HT1080 (cell line): ENCODE data around the gene LRP5. TPM values are rescaled to one million over a fixed set of nuclear protein-coding genes. Genes with fewer than 3 reads are reported as not detected.
"Not testable (repeated sequence)": the region's sequence is repeated elsewhere in the genome, so short reads cannot be mapped to it uniquely, and the experiment has no call there.

Source experiments
- DNase-seq: peaks from one replicate; pipeline ENCODE4 v3.0.0-alpha.2; 2015; ENCODE audit warnings: low read depth
- total RNA-seq: library from RNA; depleted of rRNA; stranded (reverse); fragments of >200 nt; shearing (Covaris generic); gene quantifications from 2 replicates; pipeline ENCODE4 v1.2.3, GENCODE V29; 2014

The LRP5 gene
- total RNA-seq, 1 experiment from 2014 or later = 20.8 TPM

DNA sequence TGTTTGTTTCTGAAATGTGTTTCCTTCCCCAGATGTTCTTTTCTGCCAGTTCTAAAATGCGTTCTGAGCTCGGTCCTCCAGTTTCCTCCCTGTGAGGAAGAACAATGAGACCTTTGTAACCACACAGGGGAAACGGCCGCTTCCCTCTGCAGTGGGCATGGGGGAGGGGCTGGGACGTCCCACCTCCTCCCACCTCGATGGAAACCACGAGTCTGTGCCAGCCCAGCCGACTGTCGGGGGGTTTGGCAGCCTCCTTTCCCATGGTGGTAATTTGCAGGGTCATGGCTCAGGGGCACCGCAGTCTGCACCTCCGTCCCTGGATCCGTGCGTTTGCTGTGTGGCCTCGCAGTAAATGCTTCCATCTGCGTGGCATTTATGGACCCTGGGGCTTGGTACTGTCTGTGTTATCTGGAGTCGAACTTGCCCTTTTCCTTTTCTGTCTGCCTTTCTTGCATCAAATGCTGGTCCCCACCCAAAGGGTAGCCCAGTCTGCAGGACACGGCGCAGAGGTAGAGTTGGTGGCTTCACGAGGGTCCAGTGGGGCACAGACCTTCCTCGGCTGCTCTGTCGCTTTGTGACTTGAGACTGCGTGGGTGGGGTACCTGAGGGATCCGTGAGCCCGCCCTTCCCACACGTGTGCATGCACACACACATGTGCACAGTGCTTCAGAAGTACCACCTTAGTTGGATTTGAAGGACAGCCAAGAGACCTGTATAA lies 16.1 kb downstream of the LRP5 start:
- DNase-seq = peak; percentile 80

DNA sequence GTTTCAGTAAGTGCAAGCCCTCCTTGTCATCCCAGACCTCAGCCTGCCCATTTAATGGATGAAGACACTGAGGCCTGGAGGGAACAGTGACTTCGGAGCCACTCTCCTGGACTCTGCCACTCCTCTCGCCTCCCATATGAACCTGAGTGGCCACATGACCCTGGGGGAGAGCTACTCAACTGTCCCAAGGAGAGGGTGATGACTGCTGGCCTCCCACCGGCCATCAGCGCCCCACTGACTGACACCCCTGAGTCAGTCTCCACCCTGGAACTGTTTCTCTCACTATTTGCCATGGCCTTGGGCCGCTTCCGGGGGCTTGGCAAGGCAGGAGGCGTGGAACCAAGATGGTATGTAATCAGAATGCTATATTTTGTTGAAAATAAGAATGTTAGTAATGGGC lies 17.1 kb downstream of the LRP5 start:
- no peak for DNase-seq

DNA sequence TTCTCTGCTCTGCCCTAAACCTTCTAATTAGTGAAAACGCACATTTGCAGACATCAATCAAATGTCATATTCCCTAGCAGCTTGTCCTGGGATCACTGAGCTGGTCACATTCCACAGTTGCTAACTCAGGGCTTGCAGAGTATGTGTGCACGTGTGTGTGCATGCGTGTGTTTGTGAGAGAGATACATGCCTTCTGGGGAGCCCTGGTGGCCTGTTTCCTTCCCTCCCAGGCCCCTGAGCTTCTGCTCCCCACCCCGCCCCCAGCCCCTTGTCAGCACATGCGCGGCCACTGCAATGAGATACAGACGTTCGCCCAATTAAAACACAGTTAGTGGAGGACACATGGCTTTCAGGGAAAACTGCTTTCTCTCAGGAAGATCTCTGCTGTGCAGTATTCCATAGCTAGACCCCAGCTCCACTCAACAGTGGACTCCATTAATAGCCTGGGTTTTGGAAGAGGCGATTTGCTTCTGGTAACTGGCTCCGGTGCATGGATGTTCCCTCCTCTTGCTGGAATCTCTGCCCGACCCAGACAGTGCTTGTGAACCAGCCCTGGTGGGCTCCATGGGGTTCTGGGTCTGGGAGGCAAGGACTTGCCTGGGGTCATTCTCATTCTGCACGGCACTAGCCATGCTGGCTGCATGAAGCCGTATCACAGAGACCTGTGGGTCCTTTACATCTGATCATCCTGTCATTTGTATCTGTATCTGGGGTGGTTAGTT lies 17.7 kb downstream of the LRP5 start:
- DNase-seq = no peak

DNA sequence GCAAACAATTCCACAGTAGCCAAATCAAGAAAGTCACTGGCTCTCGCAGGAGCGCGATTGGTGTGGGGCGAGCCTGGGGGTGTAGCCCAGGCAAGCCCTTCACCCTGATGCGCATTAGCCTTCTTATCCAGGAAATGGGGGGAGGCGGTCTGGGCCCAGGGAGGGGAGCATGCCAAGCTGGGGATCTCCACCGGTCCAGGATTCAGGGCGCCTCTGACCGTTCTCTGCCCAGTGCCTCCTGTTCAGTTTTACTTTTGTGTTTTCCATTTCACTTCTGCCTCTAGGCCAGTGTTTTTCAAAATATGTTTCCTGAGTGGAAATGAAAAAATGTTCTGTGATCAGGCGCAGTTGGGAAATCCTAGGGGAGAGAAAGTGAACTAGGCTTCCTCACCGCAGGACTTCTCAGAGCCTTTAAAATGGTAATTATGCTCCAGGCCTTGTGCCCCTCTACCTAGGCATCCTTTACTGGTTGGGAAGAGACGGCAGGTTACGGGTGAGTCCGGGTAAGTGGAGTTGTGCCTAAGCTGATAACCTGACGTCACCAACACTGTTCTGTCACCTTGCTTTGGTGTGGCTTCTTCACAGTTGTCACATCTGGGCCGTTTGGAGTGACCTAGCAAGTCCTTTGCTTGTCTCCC lies 18.4 kb downstream of the LRP5 start:
- DNase-seq = no peak

DNA sequence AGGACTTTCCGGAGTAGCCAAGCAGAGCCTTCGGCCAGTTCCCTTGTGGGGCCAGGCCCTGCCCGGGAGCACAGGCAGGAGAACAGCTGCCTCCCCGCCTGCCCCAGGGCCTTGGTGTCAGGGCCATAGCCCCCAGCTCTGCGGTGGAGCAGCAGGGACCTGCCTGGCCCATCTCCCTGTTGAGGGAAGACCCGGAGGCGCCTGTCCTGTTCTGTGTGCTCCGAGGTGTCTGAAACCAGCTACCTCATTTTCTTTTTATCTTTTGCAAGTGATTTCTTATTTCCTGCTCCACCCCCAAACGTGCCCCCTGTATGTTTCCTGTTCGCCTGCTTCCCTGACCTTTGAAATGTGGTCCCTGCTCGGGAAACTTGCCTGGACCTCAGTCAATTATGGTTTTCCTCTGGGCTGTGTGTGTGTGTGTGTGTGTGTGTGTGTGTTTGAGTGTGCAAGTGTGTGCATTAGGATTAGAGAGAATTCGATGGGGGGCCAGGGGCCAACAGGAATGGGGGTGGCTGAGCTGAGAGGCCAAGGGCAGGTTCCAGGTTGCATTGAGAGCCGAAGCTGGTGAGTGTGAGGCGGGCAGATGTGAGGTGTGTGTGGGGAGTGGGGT lies 19.1 kb downstream of the LRP5 start:
- DNase-seq = no peak

DNA sequence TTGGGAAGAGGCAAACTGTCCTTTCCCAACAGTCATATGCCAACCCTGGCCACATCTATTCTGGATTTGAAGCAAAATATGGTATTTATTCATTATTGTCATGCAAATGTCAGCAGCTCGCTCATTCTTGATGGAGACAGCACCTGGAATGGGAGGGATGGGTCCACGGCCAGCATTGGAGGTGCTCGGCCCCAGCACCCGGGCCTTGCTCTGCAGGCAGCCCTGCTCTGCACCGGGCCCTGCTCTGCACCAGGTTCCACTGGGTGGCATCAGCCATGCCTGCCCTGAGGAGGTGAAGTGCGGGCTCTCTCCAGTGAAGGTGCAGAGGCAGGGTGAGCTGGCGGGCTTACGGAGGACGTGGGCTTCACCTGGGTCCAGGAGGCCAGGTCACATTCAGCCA lies 19.8 kb downstream of the LRP5 start:
- DNase-seq = no peak

DNA sequence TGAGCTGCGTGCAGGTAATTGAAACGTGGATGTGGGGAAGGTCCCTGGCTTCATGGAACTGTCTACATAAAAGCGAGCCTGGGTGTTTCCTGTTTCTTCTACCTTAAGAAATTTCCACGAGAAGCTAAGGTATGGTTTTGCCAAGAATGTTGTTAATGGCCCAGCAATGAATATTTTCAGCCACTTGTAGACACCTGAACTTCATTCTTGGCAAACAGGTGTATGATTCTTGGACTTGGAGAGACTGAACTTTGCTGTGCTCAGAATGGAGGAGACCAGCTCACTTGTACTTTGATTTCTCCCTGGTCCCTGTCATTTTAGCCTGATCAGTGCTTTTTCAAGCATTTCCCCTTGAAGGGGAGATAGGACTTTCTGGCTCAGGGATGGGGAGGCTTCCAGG lies 20.8 kb downstream of the LRP5 start:
- no peak for DNase-seq

DNA sequence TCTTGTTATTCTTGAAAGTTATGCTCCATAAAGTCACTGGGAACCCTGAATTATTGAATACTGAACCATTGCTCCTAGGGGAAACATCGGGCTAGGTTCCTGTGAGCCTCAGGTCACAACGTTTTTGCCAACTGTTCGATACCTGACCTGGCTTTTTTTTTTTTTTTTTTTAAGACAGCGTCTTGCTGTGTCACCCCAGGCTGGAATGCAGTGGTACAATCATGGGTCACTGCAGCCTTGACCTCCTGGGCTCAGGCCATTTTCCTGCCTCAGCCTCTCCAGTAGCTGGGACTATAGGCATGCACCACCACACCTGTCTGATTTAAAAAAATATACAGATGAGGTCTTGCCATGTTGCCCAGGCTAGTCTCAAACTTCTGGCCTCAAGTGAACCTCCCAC lies 22.5 kb downstream of the LRP5 start:
- DNase-seq = no peak

DNA sequence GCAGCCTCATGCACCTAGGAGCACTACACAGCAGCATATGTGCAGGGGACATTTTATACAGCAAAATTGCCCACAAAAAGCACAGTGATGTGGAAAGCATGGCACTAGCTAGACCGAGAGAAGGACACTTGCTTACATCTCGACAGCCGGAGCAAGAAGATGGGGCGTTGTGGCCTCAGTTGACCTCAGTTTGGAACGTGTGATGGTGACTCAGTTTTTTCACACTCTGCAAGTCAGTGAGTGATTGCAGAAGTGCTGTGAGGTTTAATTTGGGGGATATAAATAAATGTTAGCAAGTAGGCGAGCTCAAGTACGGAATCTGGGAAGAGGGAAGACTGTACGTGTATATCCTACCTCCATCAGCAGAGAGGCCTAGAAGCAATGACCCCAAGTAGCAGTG lies 23.3 kb downstream of the LRP5 start:
- no peak for DNase-seq

DNA sequence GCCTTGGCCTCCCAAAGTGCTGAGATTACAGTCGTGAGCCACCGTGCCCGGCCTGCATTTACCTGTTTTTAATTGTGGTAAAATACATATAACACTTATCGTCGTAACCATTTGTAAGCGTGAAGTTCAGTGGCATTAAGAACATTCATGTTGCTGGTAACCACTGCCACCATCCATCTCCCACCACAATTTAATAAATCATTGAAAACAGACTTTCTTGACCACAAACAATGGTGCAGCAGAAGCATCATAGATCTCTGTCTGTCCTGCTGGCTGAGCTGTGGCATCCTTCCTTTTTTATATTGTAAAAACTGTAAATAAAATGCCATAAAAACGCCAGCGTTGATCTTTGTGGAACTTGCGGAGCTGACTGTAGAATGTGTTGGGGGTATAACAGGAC lies 24.3 kb downstream of the LRP5 start:
- no peak for DNase-seq

DNA sequence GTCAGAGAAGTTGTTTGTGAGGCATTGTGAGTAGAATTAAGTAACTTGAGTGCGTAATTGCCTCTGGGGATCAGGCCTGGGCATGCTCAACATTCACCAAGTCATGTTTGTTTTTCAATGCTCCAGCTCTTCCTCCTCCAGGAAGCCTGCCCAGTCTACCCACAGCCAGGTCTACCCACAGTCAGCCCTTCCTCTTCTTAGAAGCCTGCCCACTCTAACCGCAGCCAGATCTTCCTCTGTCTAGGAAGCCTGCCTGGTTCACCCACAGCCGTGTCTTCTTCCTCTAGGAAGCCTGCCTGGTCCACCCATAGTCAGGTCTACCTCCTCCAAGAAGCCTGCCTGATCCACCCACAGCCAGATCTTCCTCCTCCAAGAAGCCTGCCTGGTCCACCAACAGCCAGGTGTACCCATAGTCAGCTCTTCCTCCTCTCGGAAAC lies 25.0 kb downstream of the LRP5 start:
- no peak for DNase-seq

DNA sequence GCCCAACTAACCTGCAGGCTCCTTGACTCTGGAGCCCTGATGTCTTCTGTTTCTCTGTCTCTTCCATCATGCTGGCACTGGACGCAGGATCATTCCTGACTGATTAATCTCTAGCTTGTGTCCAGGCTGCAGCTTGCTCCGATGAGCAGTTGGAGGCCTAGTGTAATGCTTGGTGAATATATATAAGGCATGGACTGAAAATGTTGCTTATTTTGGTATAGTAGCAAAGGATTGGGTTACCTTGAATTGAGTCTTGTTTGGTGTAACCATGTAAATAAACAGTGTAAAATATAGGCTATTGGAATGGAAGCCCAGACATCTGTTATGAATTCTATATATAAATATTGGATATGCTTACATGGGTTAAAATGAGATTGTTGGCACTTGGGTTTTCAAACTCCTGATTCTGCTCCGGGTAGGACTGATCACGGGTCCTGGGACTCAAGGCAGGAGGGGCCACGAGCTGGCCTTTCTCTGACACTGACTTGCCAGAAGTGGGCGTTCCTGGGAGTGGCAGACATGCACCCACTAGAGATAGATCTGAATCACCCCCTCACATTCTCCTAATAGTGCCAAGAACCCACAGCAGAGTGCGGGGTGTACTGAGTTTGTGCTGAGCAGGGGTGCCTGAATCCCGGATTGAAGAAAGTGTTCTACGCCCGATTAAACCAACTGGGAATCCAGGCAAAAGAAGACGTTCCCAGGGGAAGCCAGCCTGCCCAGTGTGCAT lies 25.8 kb downstream of the LRP5 start:
- DNase-seq = no peak

DNA sequence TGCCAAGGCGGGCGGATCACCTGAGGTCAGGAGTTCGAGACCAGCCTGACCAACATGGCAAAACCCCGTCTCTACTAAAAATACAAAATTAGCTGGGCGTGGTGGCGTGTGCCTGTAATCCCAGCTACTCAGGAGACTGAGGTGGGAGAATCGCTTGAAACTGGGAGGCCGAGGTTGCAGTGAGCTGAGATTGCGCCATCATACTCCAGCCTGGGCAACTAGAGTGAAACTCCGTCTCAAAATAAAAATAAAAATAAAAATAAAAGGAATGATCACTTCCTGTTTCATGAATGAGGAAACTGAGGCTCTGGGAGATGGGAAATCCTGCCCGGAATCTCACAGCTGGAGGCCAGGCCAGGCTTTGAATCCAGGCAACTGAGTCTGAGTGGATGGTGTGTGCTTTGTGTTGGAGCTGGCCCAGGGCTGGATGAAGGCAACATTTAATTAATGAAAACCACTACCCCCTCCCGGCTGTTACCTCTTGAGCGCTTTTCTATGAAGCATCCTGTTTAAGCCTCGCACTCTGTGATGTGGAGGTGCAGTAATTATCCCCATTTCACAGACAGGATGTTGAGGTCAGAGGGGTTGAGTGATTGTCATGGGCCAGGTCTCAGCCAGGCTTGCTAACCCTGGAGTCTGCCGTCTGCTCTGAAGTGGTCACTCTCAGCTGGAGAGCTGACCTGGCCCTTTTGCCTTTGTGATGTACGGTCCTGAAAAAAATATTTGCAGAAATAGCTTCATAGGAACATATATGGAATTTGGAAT lies 27.8 kb downstream of the LRP5 start:
- no peak for DNase-seq

DNA sequence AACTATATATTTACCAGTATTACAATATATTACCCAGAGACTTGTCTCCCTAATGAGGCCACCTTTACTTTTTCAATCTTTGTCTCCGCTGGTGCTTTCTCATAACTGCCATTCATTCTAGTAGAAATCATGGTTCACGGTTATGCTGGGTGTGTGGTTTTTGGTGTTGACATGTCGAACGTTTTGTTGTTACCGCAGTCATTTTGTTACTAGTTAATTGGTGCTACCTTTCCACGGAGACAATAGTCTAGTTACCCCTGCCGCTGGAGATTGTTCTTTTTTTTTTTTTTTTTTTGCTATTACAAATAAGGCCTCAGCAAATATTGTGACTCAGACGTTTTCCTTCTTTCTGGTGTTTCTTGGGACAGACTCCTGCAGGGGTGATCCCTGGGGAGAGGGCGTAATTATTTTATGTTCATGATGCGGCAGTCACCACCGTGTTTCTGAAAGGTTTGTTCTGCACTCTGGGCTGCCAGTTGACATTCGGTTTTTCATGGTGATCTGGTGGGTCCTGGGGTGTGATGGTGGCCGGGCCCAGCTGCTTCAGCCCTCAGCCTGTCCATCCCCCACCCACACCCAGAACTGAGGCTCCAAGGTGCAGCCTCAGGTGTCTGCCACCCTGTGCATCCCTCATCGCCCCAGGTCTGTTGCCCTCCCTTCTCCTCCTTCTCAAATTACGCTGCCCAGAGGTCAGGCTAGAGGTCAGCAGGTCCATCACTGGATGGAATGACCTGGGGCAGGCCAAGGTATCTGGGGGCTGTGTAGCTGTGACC lies 28.6 kb downstream of the LRP5 start:
- peak; percentile 8 for DNase-seq

DNA sequence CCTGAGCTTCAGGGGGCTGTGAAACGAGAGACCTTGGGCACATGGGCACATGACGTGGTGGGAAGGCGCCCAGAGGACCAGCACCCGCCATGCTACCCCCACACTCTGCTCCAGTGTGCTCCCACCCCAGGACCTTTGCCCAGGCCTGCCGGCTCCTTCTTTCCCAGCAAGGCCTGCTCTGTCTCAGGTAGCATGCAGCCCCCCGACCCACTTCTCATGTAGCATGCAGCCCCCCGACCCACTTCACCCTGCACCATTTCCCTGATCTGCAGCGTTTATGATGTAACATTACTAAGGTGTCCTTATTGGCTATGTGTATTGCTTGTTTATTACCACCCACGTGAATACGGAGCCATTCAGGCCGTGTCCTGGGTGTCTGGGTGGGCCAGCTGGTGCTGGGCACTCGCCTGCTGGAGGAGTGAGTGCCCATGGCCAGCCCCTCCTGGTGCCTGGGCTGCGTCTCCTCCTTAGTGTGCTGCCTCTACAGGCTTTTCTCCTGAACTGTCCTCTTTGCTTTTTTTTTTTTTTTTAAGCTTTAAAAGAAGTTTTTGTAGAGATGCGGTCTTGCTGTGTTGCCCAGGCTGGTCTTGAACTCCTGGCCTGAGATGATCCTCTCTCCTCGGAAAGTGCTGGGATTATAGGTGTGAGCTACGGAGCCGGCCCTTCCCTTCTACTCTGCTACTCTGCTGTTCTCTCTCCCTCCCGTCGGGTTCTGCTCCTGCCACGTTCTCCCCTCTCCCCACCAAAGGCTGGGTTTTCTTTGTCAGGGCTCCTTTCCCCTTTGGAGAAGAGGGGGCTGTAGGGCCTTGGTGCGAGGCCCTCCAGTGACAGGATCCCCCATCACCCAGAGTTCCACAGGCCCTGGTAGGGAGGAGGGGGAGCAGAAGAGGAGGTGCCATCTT lies 29.4 kb downstream of the LRP5 start:
- DNase-seq = peak; percentile 8

DNA sequence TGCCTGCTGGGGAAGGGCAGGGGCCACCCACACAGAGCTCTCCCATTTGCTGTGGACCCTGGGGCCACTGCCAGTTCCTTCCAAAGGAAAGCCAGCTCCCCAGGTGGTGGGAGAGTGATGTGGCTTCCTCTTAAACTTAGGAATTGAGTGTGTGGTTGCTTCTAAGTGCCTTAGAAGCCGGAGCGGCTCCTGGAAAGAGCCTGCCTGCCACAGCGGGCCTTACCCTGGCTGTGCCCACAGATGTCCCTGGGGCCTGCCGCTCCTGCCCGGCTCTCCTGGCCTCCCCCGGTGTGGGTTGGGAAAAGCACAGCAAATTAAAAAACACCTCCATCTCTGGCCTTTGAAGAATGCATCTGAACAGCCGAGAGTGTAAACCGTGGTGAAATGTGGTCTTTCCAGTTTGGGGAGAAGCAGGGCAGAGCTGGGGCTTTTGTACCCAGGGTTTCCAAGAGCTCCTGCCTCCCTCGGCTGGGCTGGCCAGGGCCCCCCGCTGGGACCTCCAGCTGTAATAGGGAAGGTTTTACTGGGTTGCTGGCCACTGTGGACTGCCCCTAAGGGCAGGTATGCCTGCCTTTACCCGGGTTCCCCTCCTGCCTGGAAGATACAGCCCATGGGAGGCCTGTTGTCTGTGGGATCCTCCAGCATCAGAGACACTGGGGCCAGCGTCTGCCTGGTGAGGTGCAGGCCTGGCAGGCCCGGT lies 30.2 kb downstream of the LRP5 start:
- DNase-seq = no peak

DNA sequence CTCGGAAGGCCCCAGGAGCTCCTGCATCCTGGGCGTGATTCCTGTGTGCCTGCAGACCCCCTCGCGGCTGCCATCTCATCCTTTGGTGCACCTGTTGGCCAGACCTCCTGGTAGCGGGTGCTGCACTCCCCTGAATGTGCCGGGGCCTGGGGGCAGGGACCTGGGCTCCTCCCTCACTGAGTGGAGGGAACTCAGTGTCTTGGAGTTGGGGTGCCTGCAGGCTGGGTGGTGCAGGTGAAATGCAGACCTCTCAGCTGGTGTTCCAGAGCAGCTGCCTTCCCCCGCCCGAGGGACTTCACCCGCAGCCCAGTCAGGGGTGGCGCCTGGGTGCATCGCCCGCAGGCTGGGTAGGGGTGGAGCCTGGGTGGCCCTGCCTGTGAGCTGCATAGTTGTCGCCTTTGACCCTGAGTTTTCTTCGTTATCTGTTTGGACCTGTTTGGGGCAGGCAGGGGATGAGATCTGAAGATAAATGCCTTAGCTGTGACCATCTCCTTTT lies 31.4 kb downstream of the LRP5 start:
- no peak for DNase-seq

DNA sequence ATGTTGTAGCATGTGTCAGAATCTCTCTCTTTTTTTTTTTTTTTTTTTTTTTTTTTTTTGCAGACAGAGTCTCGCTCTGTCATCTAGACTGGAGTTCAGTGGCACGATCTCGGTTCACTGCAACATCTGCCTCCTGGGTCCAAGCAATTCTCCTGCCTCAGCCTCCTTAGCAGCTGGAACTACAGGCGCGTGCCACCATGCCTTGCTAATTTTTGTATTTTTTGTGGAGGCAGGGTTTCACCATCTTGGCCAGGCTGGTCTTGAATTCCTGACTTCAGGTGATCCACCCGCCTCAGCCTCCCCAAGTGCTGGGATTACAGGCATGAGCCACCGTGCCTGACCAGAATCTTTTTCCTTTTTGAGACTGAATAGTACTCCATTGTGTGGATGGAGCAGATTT lies 32.4 kb downstream of the LRP5 start:
- not testable (repeated sequence) for DNase-seq
